GM21786 (cell line): ENCODE results near the gene TMC3.

ENCODE experiments used
- ATAC-seq: cut with Tn5 transposase; IDR thresholded peaks from one replicate; pipeline ENCODE4 v1.9.1; 2021; ENCODE audit not compliant: unreplicated experiment

TMC3 gene

GRCh38 chr15:81301385-81301784 is 72.6 kb downstream of the TMC3 start:
- peak; percentile 16 for ATAC-seq

- no peak for ATAC-seq
Observed at GRCh38 chr15:81299630-81300273, 74.3 kb downstream of the TMC3 start.

- no peak for ATAC-seq
Observed at GRCh38 chr15:81299156-81299555, 74.9 kb downstream of the TMC3 start.

- no peak for ATAC-seq
Observed at GRCh38 chr15:81298611-81299010, 75.4 kb downstream of the TMC3 start.

- no peak for ATAC-seq
Observed at GRCh38 chr15:81297603-81298575, 76.1 kb downstream of the TMC3 start.

GRCh38 chr15:81297147-81297572 is 76.9 kb downstream of the TMC3 start:
- no peak for ATAC-seq

- ATAC-seq = peak; percentile 32
Observed at GRCh38 chr15:81296673-81297072, 77.3 kb downstream of the TMC3 start.

GRCh38 chr15:81296186-81296585 is 77.8 kb downstream of the TMC3 start:
- ATAC-seq = no peak

- ATAC-seq = no peak
Observed at GRCh38 chr15:81295486-81296121, 78.4 kb downstream of the TMC3 start.

GRCh38 chr15:81294516-81294880 is 79.5 kb downstream of the TMC3 start:
- ATAC-seq = no peak

- ATAC-seq = peak; percentile 63
Observed at GRCh38 chr15:81293728-81294515, 80.1 kb downstream of the TMC3 start.

GRCh38 chr15:81292523-81293001 is 81.5 kb downstream of the TMC3 start:
- peak; percentile 42 for ATAC-seq

GRCh38 chr15:81291916-81292522 is 82.0 kb downstream of the TMC3 start:
- ATAC-seq = peak; percentile 2

- ATAC-seq = no peak
Observed at GRCh38 chr15:81289910-81290309, 84.1 kb downstream of the TMC3 start.

- no peak for ATAC-seq
Observed at GRCh38 chr15:81288616-81289015, 85.4 kb downstream of the TMC3 start.

- no peak for ATAC-seq
Observed at GRCh38 chr15:81288040-81288439, 86.0 kb downstream of the TMC3 start.

GRCh38 chr15:81286621-81287121 is 87.3 kb downstream of the TMC3 start:
- ATAC-seq = no peak

GRCh38 chr15:81285461-81285860 is 88.6 kb downstream of the TMC3 start:
- no peak for ATAC-seq

GRCh38 chr15:81284256-81285031 is 89.6 kb downstream of the TMC3 start:
- ATAC-seq = no peak
